Measurements from ENCODE around the gene ZNF518A. TPM values are rescaled to one million over a fixed set of nuclear protein-coding genes. Genes with fewer than 3 reads are reported as not detected.

ZNF518A gene
- 39.8 TPM for total RNA-seq

GRCh38 chr10:96129387-96130325 lies at the start of gene ZNF518A:
Gene ZNF518A (plus strand): TSS chr10:96130297. CDS start chr10:96156323, 26,026 bp downstream.

Small RNA genes within 50 kb of the gene (small RNA-seq; reads per million reads assigned to genes)
- not detected for gene RNU6-271P (ENCODE audit: low replicate concordance)

Other genes starting within 250 kb of the ZNF518A start
- gene CC2D2B, start 222.3 kb upstream of the ZNF518A start, total RNA-seq = 3.8 TPM
- 11.8 TPM for gene CCNJ, start 86.7 kb upstream of the ZNF518A start, total RNA-seq
- gene BLNK, start 141.3 kb downstream of the ZNF518A start, total RNA-seq = 25.1 TPM
- gene DNTT, start 174.1 kb downstream of the ZNF518A start, total RNA-seq = 0.18 TPM
- not detected for gene OPALIN, start 228.7 kb downstream of the ZNF518A start, total RNA-seq